NCI-H128 (cell line): ENCODE measurements around the gene MUC12.
"Not testable (repeated sequence)": the region's sequence is repeated elsewhere in the genome, so short reads cannot be mapped to it uniquely, and the experiment has no call there.

Source experiments
- DNase-seq: peaks from one replicate; lab custom pipeline; 2025; ENCODE audit not compliant: unreplicated experiment; lab: John Stamatoyannopoulos, UW

MUC12 gene

DNA sequence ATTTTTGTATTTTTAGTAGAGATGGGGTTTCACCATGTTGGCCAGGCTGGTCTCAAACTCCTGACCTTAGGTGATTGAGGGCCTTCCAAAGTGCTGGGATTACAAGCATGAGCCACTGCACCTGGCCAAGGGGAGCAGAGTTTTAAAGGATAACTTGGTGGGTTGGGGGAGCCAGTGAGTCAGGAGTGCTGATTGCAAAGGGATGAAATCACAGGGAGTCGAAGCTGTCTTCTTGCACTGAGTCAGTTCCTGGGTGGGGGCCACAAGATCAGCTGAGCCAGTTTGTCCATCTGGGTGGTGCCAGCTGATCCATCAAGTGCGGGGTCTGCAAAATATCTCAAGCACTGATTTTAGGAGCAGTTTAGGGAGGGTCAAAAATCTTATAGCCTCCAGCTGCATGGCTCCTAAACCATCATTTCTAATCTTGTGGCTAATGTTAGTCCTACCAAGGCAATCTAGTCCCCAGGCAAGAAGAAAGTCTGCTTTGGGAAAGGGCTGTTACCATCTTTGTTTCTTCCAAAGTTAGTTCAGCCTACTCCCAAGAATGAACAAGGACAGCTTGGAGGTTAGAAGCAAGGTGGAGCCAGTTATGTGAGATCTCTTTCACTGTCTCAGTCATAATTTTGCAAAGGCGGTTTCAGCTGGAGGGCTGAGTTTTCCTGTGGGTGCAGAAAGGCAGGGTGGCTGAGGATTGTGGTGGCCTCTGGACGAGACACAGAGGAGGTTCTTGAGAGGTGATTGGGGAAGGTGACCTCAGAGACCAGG, 15.8 kb downstream of the MUC12 start:
- DNase-seq = not testable (repeated sequence)

DNA sequence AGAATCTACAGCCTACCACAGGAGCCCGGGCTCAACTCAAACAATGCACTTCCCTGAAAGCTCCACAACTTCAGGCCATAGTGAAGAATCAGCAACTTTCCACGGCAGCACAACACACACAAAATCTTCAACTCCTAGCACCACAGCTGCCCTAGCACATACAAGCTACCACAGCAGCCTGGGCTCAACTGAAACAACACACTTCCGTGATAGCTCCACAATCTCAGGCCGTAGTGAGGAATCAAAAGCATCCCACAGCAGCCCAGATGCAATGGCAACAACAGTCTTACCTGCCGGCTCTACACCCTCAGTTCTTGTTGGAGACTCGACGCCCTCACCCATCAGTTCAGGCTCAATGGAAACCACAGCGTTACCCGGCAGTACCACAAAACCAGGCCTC, 22.3 kb downstream of the MUC12 start:
- DNase-seq = no peak

DNA sequence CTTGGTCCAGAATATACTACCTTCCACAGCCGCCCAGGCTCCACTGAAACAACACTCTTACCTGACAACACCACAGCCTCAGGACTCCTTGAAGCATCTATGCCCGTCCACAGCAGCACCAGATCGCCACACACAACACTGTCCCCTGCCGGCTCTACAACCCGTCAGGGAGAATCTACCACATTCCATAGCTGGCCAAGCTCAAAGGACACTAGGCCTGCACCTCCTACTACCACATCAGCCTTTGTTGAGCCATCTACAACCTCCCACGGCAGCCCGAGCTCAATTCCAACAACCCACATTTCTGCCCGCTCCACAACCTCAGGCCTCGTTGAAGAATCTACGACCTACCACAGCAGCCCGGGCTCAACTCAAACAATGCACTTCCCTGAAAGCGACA, 22.9 kb downstream of the MUC12 start:
- DNase-seq = not testable (repeated sequence)

DNA sequence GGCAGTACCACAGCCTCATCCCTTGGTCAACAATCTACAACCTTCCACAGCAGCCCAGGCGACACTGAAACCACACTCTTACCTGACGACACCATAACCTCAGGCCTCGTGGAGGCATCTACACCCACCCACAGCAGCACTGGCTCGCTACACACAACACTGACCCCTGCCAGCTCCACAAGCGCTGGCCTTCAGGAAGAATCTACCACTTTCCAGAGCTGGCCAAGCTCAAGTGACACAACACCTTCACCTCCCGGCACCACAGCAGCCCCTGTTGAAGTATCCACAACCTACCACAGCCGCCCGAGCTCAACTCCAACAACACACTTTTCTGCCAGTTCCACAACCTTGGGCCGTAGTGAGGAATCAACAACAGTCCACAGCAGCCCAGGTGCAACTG, 25.3 kb downstream of the MUC12 start:
- DNase-seq = not testable (repeated sequence)

DNA sequence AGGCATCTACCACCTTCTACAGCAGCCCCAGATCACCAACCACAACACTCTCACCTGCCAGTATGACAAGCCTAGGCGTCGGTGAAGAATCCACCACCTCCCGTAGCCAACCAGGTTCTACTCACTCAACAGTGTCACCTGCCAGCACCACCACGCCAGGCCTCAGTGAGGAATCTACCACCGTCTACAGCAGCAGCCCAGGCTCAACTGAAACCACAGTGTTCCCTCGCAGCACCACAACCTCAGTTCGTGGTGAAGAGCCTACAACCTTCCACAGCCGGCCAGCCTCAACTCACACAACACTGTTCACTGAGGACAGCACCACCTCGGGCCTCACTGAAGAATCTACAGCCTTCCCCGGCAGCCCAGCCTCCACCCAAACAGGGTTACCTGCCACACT, 29.2 kb downstream of the MUC12 start:
- DNase-seq = not testable (repeated sequence)

DNA sequence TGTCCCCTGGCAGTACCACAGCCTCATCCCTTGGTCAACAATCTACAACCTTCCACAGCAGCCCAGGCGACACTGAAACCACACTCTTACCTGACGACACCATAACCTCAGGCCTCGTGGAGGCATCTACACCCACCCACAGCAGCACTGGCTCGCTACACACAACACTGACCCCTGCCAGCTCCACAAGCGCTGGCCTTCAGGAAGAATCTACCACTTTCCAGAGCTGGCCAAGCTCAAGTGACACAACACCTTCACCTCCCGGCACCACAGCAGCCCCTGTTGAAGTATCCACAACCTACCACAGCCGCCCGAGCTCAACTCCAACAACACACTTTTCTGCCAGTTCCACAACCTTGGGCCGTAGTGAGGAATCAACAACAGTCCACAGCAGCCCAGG, 30.0 kb downstream of the MUC12 start:
- not testable (repeated sequence) for DNase-seq

DNA sequence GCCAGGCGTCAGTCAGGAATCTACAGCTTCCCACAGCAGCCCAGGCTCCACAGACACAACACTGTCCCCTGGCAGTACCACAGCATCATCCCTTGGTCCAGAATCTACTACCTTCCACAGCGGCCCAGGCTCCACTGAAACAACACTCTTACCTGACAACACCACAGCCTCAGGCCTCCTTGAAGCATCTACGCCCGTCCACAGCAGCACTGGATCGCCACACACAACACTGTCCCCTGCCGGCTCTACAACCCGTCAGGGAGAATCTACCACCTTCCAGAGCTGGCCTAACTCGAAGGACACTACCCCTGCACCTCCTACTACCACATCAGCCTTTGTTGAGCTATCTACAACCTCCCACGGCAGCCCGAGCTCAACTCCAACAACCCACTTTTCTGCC, 30.7 kb downstream of the MUC12 start:
- not testable (repeated sequence) for DNase-seq

DNA sequence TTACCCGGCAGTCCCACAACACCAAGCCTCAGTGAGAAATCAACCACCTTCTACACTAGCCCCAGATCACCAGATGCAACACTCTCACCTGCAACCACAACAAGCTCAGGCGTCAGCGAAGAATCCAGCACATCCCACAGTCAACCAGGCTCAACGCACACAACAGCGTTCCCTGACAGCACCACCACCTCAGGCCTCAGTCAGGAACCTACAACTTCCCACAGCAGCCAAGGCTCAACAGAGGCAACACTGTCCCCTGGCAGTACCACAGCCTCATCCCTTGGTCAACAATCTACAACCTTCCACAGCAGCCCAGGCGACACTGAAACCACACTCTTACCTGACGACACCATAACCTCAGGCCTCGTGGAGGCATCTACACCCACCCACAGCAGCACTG, 33.0 kb downstream of the MUC12 start:
- DNase-seq = not testable (repeated sequence)

DNA sequence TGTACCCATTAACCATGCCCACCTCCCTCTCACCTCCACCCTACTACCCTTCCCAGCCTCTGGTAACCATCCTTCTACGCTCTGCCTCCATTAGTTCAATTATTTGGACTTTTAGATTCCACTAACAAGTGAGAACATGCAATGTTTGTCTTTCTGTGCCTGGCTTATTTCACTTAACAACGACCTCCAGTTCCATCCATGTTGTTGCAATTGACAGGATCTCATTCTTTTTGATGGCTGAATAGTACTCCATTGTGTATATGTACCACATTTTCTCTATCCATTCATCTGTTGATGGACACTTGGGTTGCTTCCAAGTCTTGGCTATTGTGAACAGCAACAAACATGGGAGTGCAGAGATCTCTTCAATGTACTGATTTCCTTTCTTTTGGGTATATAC, 38.0 kb downstream of the MUC12 start:
- DNase-seq = not testable (repeated sequence)

DNA sequence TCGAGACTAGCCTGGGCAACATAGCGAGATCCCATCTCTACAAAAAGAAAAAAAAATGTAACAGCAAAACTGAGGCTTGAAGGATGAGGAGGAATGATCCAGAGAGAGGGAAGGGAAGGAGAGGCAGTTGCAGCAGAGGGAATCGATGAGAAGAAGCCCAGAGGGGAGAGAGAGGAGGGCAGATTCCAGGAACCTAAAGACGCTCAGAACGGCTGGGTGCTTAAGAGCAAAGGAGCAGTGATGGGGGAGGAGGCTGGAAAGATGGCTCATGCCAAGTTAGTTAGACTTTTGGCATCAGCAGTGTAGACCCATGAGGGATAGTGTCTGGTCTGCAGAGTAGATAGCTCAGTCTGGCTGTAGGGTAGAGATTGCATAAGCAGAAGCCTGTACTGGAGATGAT, 40.3 kb downstream of the MUC12 start:
- DNase-seq = no peak

DNA sequence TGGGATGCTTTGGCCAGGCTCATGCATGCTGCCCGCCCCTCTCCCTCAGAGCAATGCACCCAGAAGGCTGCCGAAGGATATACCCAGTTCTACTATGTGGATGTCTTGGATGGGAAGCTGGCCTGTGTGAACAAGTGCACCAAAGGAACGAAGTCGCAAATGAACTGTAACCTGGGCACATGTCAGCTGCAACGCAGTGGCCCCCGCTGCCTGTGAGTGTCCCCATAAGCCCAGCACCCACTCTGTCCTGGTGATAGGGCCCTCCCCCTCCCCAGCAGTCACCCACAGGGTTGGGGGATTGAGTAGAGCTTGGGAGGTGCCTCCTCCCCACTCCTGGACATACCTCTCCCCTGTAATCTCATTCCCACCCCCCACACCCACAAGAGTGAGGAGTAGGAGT, 43.6 kb downstream of the MUC12 start:
- no peak for DNase-seq

DNA sequence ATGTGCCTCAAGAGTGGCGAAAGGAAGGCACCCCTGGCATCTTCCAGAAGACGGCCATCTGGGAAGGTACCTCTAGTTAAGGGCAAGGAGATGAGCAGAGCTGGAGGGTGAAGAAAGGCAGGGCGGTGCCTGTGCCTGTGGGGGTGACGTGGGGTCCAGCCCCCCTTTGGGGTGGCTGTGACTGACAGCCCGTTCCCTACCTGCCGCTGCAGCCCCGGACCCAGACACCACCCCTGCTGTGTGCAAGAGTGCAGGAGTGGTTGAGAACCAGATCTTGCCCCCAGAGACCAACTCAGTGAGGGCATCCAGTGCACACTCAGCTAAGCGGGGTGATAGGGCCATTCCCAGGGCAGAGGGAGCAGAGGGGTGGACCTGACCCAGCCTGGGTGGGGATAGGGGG, 46.3 kb downstream of the MUC12 start:
- DNase-seq = no peak

DNA sequence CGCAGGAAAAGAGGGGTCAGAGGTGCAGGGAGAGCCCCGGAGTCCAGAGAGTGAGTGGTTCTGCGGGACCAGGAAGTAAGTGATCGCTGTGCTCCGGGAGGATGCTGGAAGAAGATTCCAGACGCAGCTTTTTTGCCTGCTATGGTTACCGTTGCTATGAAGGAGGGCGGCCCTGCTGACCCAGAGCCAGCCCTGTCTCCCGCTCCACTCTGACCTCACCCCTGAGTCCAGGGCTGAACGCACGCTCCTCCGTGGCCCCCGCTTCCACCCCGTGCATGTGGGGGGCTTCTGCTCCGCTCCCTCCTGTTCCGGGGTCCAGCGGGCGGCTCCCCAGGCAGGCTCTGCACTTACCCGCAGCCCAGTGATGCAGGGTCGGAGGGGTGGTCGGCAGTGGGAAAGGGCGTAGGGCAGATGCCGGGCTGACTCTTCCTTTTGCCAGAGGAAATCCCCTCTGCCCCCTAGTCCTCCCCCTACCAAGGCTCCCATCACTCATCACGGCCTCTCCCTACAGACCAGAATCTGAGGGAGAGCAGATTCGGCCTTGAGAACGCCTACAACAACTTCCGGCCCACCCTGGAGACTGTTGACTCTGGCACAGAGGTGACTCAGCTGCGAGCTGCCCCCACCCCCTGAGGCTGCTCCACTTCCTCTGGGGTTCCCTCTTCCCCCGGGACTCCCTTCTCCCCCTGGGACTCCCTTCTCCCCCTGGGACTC, 47.9 kb downstream of the MUC12 start:
- DNase-seq = no peak

DNA sequence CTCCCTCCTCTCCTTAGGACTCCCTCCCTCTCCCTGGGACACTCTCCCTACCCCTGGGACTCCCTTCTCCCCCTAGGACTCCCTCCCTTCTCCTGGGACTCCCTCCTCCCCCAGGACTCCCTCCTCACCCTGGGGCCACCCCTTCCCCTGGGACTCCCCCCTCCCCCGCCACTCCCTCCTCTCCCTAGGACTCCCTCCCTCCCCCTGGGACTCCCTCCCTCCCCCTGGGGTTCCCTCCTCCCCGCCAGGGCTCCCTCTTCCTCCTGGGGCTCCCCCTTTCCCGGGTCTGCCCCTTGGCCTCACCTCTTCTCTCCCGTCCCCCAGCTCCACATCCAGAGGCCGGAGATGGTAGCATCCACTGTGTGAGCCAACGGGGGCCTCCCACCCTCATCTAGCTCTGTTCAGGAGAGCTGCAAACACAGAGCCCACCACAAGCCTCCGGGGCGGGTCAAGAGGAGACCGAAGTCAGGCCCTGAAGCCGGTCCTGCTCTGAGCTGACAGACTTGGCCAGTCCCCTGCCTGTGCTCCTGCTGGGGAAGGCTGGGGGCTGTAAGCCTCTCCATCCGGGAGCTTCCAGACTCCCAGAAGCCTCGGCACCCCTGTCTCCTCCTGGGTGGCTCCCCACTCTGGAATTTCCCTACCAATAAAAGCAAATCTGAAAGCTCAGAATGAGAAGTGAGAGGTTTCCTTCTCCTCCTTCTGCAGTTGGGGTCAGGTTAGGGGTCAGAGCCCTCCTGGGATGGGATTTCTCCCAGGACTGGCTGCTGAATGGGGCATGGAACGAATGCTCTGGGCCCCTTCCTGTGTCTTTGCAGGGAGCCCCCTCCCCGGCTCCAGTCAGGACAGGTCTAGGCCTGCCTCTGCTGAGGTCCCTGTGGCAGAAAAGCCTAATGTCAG, 49.2 kb downstream of the MUC12 start:
- DNase-seq = no peak

DNA sequence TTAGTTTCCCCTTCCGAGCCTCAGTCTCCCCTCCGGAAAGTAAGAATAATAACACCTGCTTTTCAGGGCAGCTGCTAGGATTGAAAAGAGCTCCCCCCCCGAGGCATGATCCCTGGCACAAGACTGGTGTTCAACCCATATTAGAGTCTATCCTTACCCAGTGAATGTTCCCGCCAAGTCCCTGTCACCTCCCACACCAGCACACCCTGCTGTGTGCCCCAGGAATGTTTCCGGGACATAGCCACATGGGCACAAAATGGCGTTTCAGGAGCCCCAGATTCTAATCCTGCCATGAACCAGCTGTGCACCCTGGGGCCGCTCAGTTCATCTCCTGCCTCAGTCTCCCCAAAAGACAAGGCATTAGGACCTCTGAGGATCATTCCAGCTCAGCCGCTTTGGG, 51.1 kb downstream of the MUC12 start:
- no peak for DNase-seq

DNA sequence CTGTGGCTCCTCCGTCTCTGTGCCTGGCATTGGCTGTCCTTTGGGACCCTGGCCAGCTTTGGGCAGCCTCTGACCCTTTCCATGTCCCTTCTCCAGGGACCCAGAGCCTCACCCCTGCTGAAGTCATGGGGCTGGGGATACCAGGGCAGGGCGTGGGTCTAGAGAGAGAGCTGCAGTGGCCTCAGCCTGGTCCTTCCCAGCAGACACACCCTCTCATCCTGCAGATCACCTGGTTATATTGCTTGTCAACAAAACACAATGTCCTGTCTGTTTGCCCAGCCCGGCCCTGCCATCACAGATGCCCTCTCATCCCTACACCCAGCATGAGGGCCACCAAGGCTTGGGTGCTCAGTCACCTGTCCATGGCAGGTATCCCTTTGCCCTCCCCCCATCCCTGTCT, 52.3 kb downstream of the MUC12 start:
- DNase-seq = no peak

DNA sequence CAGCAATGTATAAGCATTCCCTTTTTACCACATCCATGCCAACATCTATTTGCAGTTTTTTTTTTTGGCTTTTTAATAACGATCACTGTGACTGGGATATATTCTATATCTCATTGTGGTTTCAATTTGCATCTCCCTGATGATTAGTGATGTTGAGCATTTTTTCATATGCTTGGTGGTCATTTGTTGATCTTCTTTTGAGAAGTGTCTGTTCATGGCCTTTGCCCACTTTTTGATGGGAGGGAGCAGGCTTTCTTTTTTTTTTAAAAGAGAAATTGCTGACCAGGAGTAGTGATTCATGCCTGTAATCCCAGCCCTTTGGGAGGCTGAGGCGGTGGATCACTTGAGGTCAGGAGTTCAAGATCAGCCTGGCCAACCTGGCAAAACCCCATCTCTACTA, 54.5 kb downstream of the MUC12 start:
- no peak for DNase-seq

DNA sequence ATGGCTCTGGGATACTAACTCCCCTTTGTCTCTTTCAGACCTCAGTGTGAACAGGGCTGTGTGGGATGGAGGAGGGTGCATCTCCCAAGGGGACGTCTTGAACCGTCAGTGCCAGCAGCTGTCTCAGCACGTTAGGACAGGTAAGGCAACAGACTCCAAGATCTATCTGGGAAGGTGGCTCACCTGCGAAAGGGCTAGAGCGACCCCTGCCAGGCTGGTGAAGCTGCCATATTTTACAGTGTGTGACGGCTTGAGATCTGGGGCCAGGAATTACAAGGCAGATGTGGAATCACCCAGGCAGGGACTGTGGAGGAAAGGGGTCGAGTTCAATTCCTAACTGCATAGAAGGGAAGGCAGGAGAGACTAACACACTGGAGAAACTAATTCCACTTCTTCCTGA, 61.7 kb downstream of the MUC12 start:
- DNase-seq = no peak

DNA sequence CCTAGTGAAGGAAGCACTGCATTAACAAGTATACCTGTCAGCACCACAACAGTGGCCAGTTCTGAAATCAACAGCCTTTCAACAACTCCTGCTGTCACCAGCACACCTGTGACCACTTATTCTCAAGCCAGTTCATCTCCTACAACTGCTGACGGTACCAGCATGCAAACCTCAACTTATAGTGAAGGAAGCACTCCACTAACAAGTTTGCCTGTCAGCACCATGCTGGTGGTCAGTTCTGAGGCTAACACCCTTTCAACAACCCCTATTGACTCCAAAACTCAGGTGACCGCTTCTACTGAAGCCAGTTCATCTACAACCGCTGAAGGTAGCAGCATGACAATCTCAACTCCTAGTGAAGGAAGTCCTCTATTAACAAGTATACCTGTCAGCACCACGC, 66.6 kb downstream of the MUC12 start:
- DNase-seq = no peak

DNA sequence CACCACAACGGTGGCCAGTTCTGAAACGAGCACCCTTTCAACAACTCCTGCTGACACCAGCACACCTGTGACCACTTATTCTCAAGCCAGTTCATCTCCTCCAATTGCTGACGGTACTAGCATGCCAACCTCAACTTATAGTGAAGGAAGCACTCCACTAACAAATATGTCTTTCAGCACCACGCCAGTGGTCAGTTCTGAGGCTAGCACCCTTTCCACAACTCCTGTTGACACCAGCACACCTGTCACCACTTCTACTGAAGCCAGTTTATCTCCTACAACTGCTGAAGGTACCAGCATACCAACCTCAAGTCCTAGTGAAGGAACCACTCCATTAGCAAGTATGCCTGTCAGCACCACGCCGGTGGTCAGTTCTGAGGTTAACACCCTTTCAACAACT, 71.9 kb downstream of the MUC12 start:
- DNase-seq = not testable (repeated sequence)

DNA sequence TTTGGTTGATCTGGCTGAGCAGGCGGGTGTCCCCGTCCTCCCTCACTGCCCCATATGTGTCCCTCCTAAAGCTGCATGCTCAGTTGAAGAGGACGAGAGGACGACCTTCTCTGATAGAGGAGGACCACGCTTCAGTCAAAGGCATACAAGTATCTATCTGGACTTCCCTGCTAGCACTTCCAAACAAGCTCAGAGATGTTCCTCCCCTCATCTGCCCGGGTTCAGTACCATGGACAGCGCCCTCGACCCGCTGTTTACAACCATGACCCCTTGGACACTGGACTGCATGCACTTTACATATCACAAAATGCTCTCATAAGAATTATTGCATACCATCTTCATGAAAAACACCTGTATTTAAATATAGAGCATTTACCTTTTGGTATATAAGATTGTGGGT, 89.0 kb downstream of the MUC12 start:
- DNase-seq = no peak

DNA sequence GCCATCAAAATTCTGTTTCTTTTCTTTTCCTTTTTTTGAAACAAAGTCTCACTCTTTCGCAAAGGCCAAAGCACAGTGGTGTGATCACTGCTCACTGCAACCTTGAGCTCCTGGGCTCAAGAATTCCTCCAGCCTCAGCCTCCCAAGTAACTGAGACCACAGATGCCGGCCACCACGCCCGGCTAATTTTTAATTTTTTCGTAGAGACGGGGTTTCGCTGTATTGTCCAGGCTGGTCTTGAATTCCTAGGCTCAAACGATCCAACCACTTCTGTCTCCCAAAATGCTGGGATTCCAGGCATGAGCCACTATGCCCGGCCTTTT, 90.2 kb downstream of the MUC12 start:
- DNase-seq = no peak
